GM21423 (cell line): ENCODE measurements around the gene GPSM1.

Experiments
- ATAC-seq: cut with Tn5 transposase; IDR thresholded peaks from one replicate; pipeline ENCODE4 v1.9.1; 2021; ENCODE audit warnings: mild to moderate bottlenecking, moderate library complexity; ENCODE audit not compliant: unreplicated experiment

Gene GPSM1

GRCh38 chr9:136290508-136291000, 36.8 kb upstream of the GPSM1 start:
- no peak for ATAC-seq

- no peak for ATAC-seq
Observed at GRCh38 chr9:136291306-136292025, 35.9 kb upstream of the GPSM1 start.

GRCh38 chr9:136292026-136292538, 35.3 kb upstream of the GPSM1 start:
- no peak for ATAC-seq

- ATAC-seq, result no peak
Observed at GRCh38 chr9:136292591-136293448, 34.5 kb upstream of the GPSM1 start.

GRCh38 chr9:136293476-136294077, 33.8 kb upstream of the GPSM1 start:
- no peak for ATAC-seq

GRCh38 chr9:136294437-136294836, 32.9 kb upstream of the GPSM1 start:
- ATAC-seq, result no peak

GRCh38 chr9:136295055-136295454, 32.3 kb upstream of the GPSM1 start:
- ATAC-seq, result no peak

GRCh38 chr9:136295542-136296433, 31.6 kb upstream of the GPSM1 start:
- ATAC-seq, result no peak

- no peak for ATAC-seq
Observed at GRCh38 chr9:136296434-136297015, 30.8 kb upstream of the GPSM1 start.

GRCh38 chr9:136297016-136297691, 30.2 kb upstream of the GPSM1 start:
- no peak for ATAC-seq

- ATAC-seq, result no peak
Observed at GRCh38 chr9:136297766-136298735, 29.3 kb upstream of the GPSM1 start.

- ATAC-seq, result no peak
Observed at GRCh38 chr9:136299116-136299515, 28.2 kb upstream of the GPSM1 start.

- ATAC-seq, result no peak
Observed at GRCh38 chr9:136299541-136299940, 27.8 kb upstream of the GPSM1 start.

- ATAC-seq, result no peak
Observed at GRCh38 chr9:136300016-136300545, 27.3 kb upstream of the GPSM1 start.

- ATAC-seq, result no peak
Observed at GRCh38 chr9:136300866-136301265, 26.5 kb upstream of the GPSM1 start.

- ATAC-seq, result no peak
Observed at GRCh38 chr9:136302527-136302926, 24.8 kb upstream of the GPSM1 start.

GRCh38 chr9:136303066-136303824, 24.1 kb upstream of the GPSM1 start:
- no peak for ATAC-seq
